Astrocyte (in vitro differentiated cells and primary cell): ENCODE results near the gene BRINP2. TPM values are rescaled to one million over a fixed set of nuclear protein-coding genes. Genes with fewer than 3 reads are reported as not detected.

Source experiments
- DNase-seq: peaks from one replicate; pipeline ENCODE4 v3.0.0-alpha.2; 2010; ENCODE audit warnings: low read depth
- FAIRE-seq: peaks from 2 replicates; lab custom pipeline; 2011; peaks lifted over from hg19 to GRCh38; lab: Jason Lieb, UNC
- H2AFZ ChIP-seq: 2 replicates; pipeline ENCODE4 v1.6.0; 2012; ENCODE audit warnings: low read depth, low read length, inconsistent platforms
- H3K27ac ChIP-seq: 2 replicates; pipeline ENCODE4 v1.5.1; 2011; ENCODE audit warnings: low read depth, low read length, inconsistent platforms
- H3K27me3 ChIP-seq: 2 replicates; pipeline ENCODE4 v1.6.0; 2011; ENCODE audit warnings: low read length, inconsistent platforms; ENCODE audit not compliant: insufficient read depth
- H3K36me3 ChIP-seq: 2 replicates; pipeline ENCODE4 v1.5.1; 2011; ENCODE audit warnings: low read length, inconsistent platforms; ENCODE audit not compliant: insufficient read depth
- H3K4me1 ChIP-seq: 2 replicates; pipeline ENCODE4 v1.5.1; 2011; ENCODE audit warnings: low read length, inconsistent platforms; ENCODE audit not compliant: insufficient read depth
- H3K4me2 ChIP-seq: 2 replicates; pipeline ENCODE4 v1.6.0; 2012; ENCODE audit warnings: low read length, inconsistent platforms
- H3K4me3 ChIP-seq: 2 replicates; pipeline ENCODE4 v1.5.1; 2011; ENCODE audit warnings: low read depth, mild to moderate bottlenecking, low read length, inconsistent platforms; ENCODE audit not compliant: insufficient read depth
- H3K79me2 ChIP-seq: 2 replicates; pipeline ENCODE4 v1.6.0; 2012; ENCODE audit warnings: mild to moderate bottlenecking, low read length, inconsistent platforms; ENCODE audit not compliant: insufficient read depth
- H3K9ac ChIP-seq: 2 replicates; pipeline ENCODE4 v1.6.0; 2012; ENCODE audit warnings: mild to moderate bottlenecking, low read length, inconsistent platforms
- H3K9me3 ChIP-seq: 2 replicates; pipeline ENCODE4 v1.5.1; 2012; ENCODE audit warnings: low read depth, mild to moderate bottlenecking, low read length, inconsistent platforms; ENCODE audit not compliant: insufficient read depth
- H4K20me1 ChIP-seq: 2 replicates; pipeline ENCODE4 v1.6.0; 2012; ENCODE audit warnings: low read length, inconsistent platforms; ENCODE audit not compliant: insufficient read depth
- H3K27ac Mint-ChIP-seq: one replicate; pipeline ENCODE4 v1.8.0; 2021; ENCODE audit warnings: mild to moderate bottlenecking, mixed read lengths; ENCODE audit not compliant: unreplicated experiment
- H3K27me3 Mint-ChIP-seq: one replicate; pipeline ENCODE4 v1.8.0; 2021; ENCODE audit warnings: low read depth, mixed read lengths; ENCODE audit not compliant: unreplicated experiment
- H3K36me3 Mint-ChIP-seq: one replicate; pipeline ENCODE4 v1.8.0; 2021; ENCODE audit warnings: low read depth, mixed read lengths; ENCODE audit not compliant: unreplicated experiment
- H3K4me1 Mint-ChIP-seq: one replicate; pipeline ENCODE4 v1.8.0; 2021; ENCODE audit warnings: low read depth, mixed read lengths; ENCODE audit not compliant: unreplicated experiment
- H3K4me3 Mint-ChIP-seq: one replicate; pipeline ENCODE4 v1.8.0; 2021; ENCODE audit warnings: mild to moderate bottlenecking, moderate library complexity, mixed read lengths; ENCODE audit not compliant: unreplicated experiment
- H3K9me3 Mint-ChIP-seq: one replicate; pipeline ENCODE4 v1.8.0; 2021; ENCODE audit warnings: mild to moderate bottlenecking, mixed read lengths; ENCODE audit not compliant: unreplicated experiment
- CTCF ChIP-seq: IDR thresholded peaks from 2 replicates; pipeline ENCODE4 v1.5.1; 2011; ENCODE audit warnings: low read depth, mild to moderate bottlenecking, inconsistent platforms, low read length, moderate library complexity; ENCODE audit not compliant: insufficient read depth
- EZH2 ChIP-seq: IDR thresholded peaks from 2 replicates; pipeline ENCODE4 v1.6.1; 2012; ENCODE audit warnings: mild to moderate bottlenecking, low read length, inconsistent platforms; ENCODE audit not compliant: insufficient read depth
- total RNA-seq: library from RNA; stranded (reverse); gene quantifications from 2 replicates; pipeline ENCODE4 v1.2.1, GENCODE V29; 2021

BRINP2 gene
- total RNA-seq, 1 donor from 2014 or later = not detected

- no peak for DNase-seq
- Mint-ChIP-seq H3K27me3 (peaks cover 7% of the 10 kb centered on the region), H3K4me1 (peaks cover 6% of the 10 kb centered on the region), H3K36me3 (no peaks in the 10 kb centered on the region), H3K4me3 (no peak overlapping the region), H3K27ac (no peak overlapping the region), H3K9me3 (no peaks in the 10 kb centered on the region)
- Histone ChIP-seq H3K4me1 (peaks cover 10% of the 10 kb centered on the region), H3K79me2 (no peaks in the 10 kb centered on the region), H3K36me3 (no peaks in the 10 kb centered on the region), H3K27me3 (peaks cover 5% of the 10 kb centered on the region), H3K9ac (no peak overlapping the region), H3K4me2 (no peak overlapping the region), H3K9me3 (no peaks in the 10 kb centered on the region), H3K4me3 (no peak overlapping the region), H2AFZ (no peak overlapping the region), H3K27ac (no peak overlapping the region), H4K20me1 (no peaks in the 10 kb centered on the region)
- TF ChIP-seq CTCF = no peak
- no peak for TF ChIP-seq EZH2
- FAIRE-seq = no peak
Observed at GRCh38 chr1:177289532-177289931, 118.8 kb downstream of the BRINP2 start.

- Mint-ChIP-seq H3K36me3 (no peaks in the 10 kb centered on the region), H3K9me3 (no peaks in the 10 kb centered on the region), H3K4me3 (no peak overlapping the region), H3K4me1 (peaks cover 8% of the 10 kb centered on the region), H3K27ac (no peak overlapping the region), H3K27me3 (peaks cover 11% of the 10 kb centered on the region)
- DNase-seq (no peak), FAIRE-seq (no peak)
- Histone ChIP-seq H3K79me2 (no peaks in the 10 kb centered on the region), H2AFZ (no peak overlapping the region), H3K4me2 (no peak overlapping the region), H3K9ac (no peak overlapping the region), H3K27me3 (no peaks in the 10 kb centered on the region), H3K4me3 (no peak overlapping the region), H4K20me1 (no peaks in the 10 kb centered on the region), H3K9me3 (no peaks in the 10 kb centered on the region), H3K4me1 (no peaks in the 10 kb centered on the region), H3K27ac (no peak overlapping the region), H3K36me3 (no peaks in the 10 kb centered on the region)
- TF ChIP-seq CTCF (no peak), EZH2 (no peak)
Observed at GRCh38 chr1:177300431-177300830, 129.7 kb downstream of the BRINP2 start.

GRCh38 chr1:177301425-177302124 is 130.8 kb downstream of the BRINP2 start:
- Mint-ChIP-seq H3K36me3 (no peaks in the 10 kb centered on the region), H3K4me1 (peaks cover 11% of the 10 kb centered on the region), H3K9me3 (no peaks in the 10 kb centered on the region), H3K27ac (no peak overlapping the region), H3K27me3 (peaks cover 11% of the 10 kb centered on the region), H3K4me3 (no peak overlapping the region)
- no peak overlapping the region for H2AFZ ChIP-seq
- no peaks in the 10 kb centered on the region for H3K27me3 ChIP-seq
- H3K4me1 ChIP-seq = no peaks in the 10 kb centered on the region
- H3K79me2 ChIP-seq = no peaks in the 10 kb centered on the region
- no peaks in the 10 kb centered on the region for H3K9me3 ChIP-seq
- no peaks in the 10 kb centered on the region for H4K20me1 ChIP-seq
- no peak for FAIRE-seq
- H3K4me3 ChIP-seq = no peak overlapping the region
- no peak overlapping the region for H3K9ac ChIP-seq
- no peaks in the 10 kb centered on the region for H3K36me3 ChIP-seq
- H3K4me2 ChIP-seq = no peak overlapping the region
- no peak for TF ChIP-seq EZH2
- TF ChIP-seq CTCF = no peak
- H3K27ac ChIP-seq = no peak overlapping the region
- no peak for DNase-seq
